GM23338 (cell line): ENCODE results near the gene AP2A2. TPM values are rescaled to one million over a fixed set of nuclear protein-coding genes. Genes with fewer than 3 reads are reported as not detected.

Experiments used
- ATAC-seq: fragments of 200-7000 bp; cut with Tn5 transposase; 3 replicates; pipeline ENCODE4 v1.9.1; 2020
- DNase-seq: peaks from one replicate; pipeline ENCODE4 v3.0.0-alpha.2; 2015; ENCODE audit warnings: low spot score
- H2AFZ ChIP-seq: fragments of 200-600 bp; sonication (generic); 2 replicates; pipeline ENCODE4 v1.8.0; 2016; ENCODE audit warnings: antibody characterized with exemption, mild to moderate bottlenecking, moderate library complexity
- H3F3A ChIP-seq: fragments of 200-600 bp; sonication (generic); replicated peaks from 2 replicates; pipeline ENCODE4 v1.8.0; 2017; ENCODE audit warnings: antibody characterized with exemption, mixed run types, low read depth
- H3K27ac ChIP-seq: fragments of 200-600 bp; sonication (generic); 2 replicates; pipeline ENCODE4 v1.6.1; 2016; ENCODE audit warnings: low read depth
- H3K27me3 ChIP-seq: fragments of 200-600 bp; sonication (generic); 2 replicates; pipeline ENCODE4 v1.8.0; 2016; ENCODE audit warnings: mild to moderate bottlenecking, mixed run types, moderate library complexity; ENCODE audit not compliant: insufficient read depth
- H3K36me3 ChIP-seq: fragments of 200-600 bp; sonication (generic); 2 replicates; pipeline ENCODE4 v1.8.0; 2016; ENCODE audit warnings: mild to moderate bottlenecking; ENCODE audit not compliant: insufficient read depth
- H3K4me1 ChIP-seq: fragments of 200-600 bp; sonication (generic); 2 replicates; pipeline ENCODE4 v1.8.0; 2016; ENCODE audit warnings: mild to moderate bottlenecking, moderate library complexity; ENCODE audit not compliant: insufficient read depth
- H3K4me2 ChIP-seq: fragments of 200-600 bp; sonication (generic); 2 replicates; pipeline ENCODE4 v1.7.1; 2017; ENCODE audit warnings: mixed run types
- H3K4me3 ChIP-seq: fragments of 200-600 bp; sonication (generic); 2 replicates; pipeline ENCODE4 v1.6.1; 2016; ENCODE audit warnings: mixed run types
- H3K79me2 ChIP-seq: fragments of 200-600 bp; sonication (generic); replicated peaks from 2 replicates; pipeline ENCODE4 v1.8.0; 2017; ENCODE audit warnings: mild to moderate bottlenecking; ENCODE audit not compliant: insufficient read depth
- H3K9me2 ChIP-seq: fragments of 200-600 bp; sonication (generic); 2 replicates; pipeline ENCODE4 v1.8.0; 2017; ENCODE audit not compliant: insufficient read depth
- H4K20me1 ChIP-seq: fragments of 200-600 bp; sonication (generic); replicated peaks from 2 replicates; pipeline ENCODE4 v1.8.0; 2017; ENCODE audit warnings: mild to moderate bottlenecking; ENCODE audit not compliant: insufficient read depth
- H3K27ac Mint-ChIP-seq: 2 replicates; pipeline ENCODE4 v1.8.0; 2020; ENCODE audit warnings: inconsistent platforms, mild to moderate bottlenecking, moderate library complexity, mixed read lengths
- H3K27me3 Mint-ChIP-seq: 3 replicates; pipeline ENCODE4 v1.8.0; 2022; ENCODE audit warnings: low read depth, mild to moderate bottlenecking, moderate library complexity, mixed read lengths, inconsistent platforms; ENCODE audit not compliant: insufficient read depth, poor library complexity
- H3K36me3 Mint-ChIP-seq: 3 replicates; pipeline ENCODE4 v1.8.0; 2021; ENCODE audit warnings: low read depth, mild to moderate bottlenecking, inconsistent platforms, moderate library complexity, mixed read lengths
- H3K4me1 Mint-ChIP-seq: 3 replicates; pipeline ENCODE4 v1.8.0; 2020; ENCODE audit warnings: mild to moderate bottlenecking, inconsistent platforms, mixed read lengths
- H3K4me3 Mint-ChIP-seq: 3 replicates; pipeline ENCODE4 v1.8.0; 2021; ENCODE audit warnings: moderate library complexity, mild to moderate bottlenecking, inconsistent platforms, mixed read lengths
- H3K9me3 Mint-ChIP-seq: 3 replicates; pipeline ENCODE4 v1.8.0; 2020; ENCODE audit warnings: moderate library complexity, mild to moderate bottlenecking, inconsistent platforms, mixed read lengths
- CREB1 ChIP-seq: fragments of 250-450 bp; sonication (Bioruptor Pico); IDR thresholded peaks from 2 replicates; pipeline ENCODE4 v1.5.0; 2020; ENCODE audit warnings: low read depth, mild to moderate bottlenecking, moderate library complexity
- CTCF ChIP-seq, 2 experiments: fragments of 200-600 bp in 1 of 2; sonication (generic) in 1 of 2; conservative IDR thresholded peaks; 2 replicates each; pipeline versions ENCODE4 v1.5.1 to v1.6.1; 2016 to 2017; ENCODE audit warnings: antibody characterized with exemption in 2 of 2, low read depth in 2 of 2, mild to moderate bottlenecking in 2 of 2, moderate library complexity in 1 of 2
- ETS1 ChIP-seq: IDR thresholded peaks from 2 replicates; pipeline ENCODE4 v1.6.1; 2016; ENCODE audit warnings: antibody characterized with exemption
- EZH2 ChIP-seq: fragments of 200-600 bp; sonication (generic); IDR thresholded peaks from one replicate; pipeline ENCODE4 v1.8.0; 2017; ENCODE audit warnings: antibody characterized with exemption, mild to moderate bottlenecking, low read depth; ENCODE audit not compliant: unreplicated experiment
- EZH2phosphoT487 ChIP-seq: fragments of 200-600 bp; sonication (generic); IDR thresholded peaks from one replicate; pipeline ENCODE4 v1.8.1; 2018; ENCODE audit warnings: antibody characterized with exemption; ENCODE audit not compliant: unreplicated experiment
- JUNB ChIP-seq: IDR thresholded peaks from one replicate; pipeline ENCODE4 v1.6.1; 2016; ENCODE audit warnings: antibody characterized with exemption; ENCODE audit not compliant: unreplicated experiment
- NANOG ChIP-seq: IDR thresholded peaks from 2 replicates; pipeline ENCODE4 v1.6.1; 2016; ENCODE audit warnings: antibody characterized with exemption, borderline replicate concordance
- POLR2AphosphoS5 ChIP-seq: IDR thresholded peaks from 2 replicates; pipeline ENCODE4 v1.6.1; 2016; ENCODE audit warnings: antibody characterized with exemption, low read depth
- REST ChIP-seq: IDR thresholded peaks from one replicate; pipeline ENCODE4 v1.6.1; 2018; ENCODE audit warnings: antibody characterized with exemption; ENCODE audit not compliant: unreplicated experiment
- STAT1 ChIP-seq: IDR thresholded peaks from one replicate; pipeline ENCODE4 v1.6.1; 2016; ENCODE audit warnings: antibody characterized with exemption; ENCODE audit not compliant: unreplicated experiment
- ZNF114 ChIP-seq: fragments of 250-450 bp; sonication (Bioruptor Pico); IDR thresholded peaks from 2 replicates; pipeline ENCODE4 v1.5.0; 2020; ENCODE audit warnings: mild to moderate bottlenecking, moderate library complexity
- ZNF331 ChIP-seq: fragments of 250-450 bp; sonication (Bioruptor Pico); IDR thresholded peaks from 2 replicates; pipeline ENCODE4 v1.5.0; 2020; ENCODE audit warnings: low read depth, mild to moderate bottlenecking, moderate library complexity
- ZNF462 ChIP-seq: fragments of 250-450 bp; sonication (Bioruptor Pico); IDR thresholded peaks from 2 replicates; pipeline ENCODE4 v1.5.0; 2020; ENCODE audit warnings: mild to moderate bottlenecking, moderate library complexity
- polyA plus RNA-seq: library from polyadenylated mRNA; unstranded; fragments of >200 nt; fragmentation: Nextera tagmentation; extraction: Ambion mirVana; gene quantifications from 2 replicates; pipeline ENCODE4 v1.2.1, GENCODE V29; 2016
- total RNA-seq: library from RNA; depleted of rRNA; stranded (reverse); fragments of >200 nt; shearing (Covaris generic); gene quantifications from 2 replicates; pipeline ENCODE4 v1.2.3, GENCODE V29; 2014

The AP2A2 gene
- total and polyA plus RNA-seq, 2 experiments from 2014 or later = 23.7 to 47.5 TPM

- Histone ChIP-seq H3K27me3 (no peaks in the 10 kb centered on the region), H3K4me2 (no peak overlapping the region), H2AFZ (no peak overlapping the region), H4K20me1 (no peaks in the 10 kb centered on the region; the same call in 1 of the 2 replicates), H3K9me2 (no peaks in the 10 kb centered on the region), H3F3A (peaks cover 4% of the 10 kb centered on the region; the same call in 1 of the 2 replicates), H3K4me3 (no peak overlapping the region), H3K27ac (peak overlapping the region; percentile 50; the same call in 1 of the 2 replicates), H3K79me2 (peaks cover 20% of the 10 kb centered on the region; the same call in 1 of the 2 replicates), H3K36me3 (no peaks in the 10 kb centered on the region; the same call in 1 of the 2 replicates), H3K4me1 (no peaks in the 10 kb centered on the region)
- ATAC-seq = no peak
- TF ChIP-seq STAT1 (no peak), POLR2AphosphoS5 (no peak), EZH2phosphoT487 (no peak), CTCF (conservative IDR thresholded peaks at IDR 0.05; ENCODE audit: low read depth in 2 of 2) (no peak), CREB1 (CRISPR knock-in tag) (no peak), ZNF331 (CRISPR knock-in tag) (no peak), ZNF462 (CRISPR knock-in tag) (no peak), ETS1 (no peak), NANOG (no peak), EZH2 (no peak), REST (no peak), JUNB (no peak), ZNF114 (no peak)
- Mint-ChIP-seq H3K4me1 (peaks cover 4% of the 10 kb centered on the region; the same call in 1 of the 3 replicates), H3K9me3 (peaks cover 6% of the 10 kb centered on the region), H3K27me3 (peaks cover 12% of the 10 kb centered on the region), H3K27ac (no peak overlapping the region), H3K4me3 (no peak overlapping the region), H3K36me3 (peaks cover 44% of the 10 kb centered on the region)
- DNase-seq = no peak
These were observed 44.1 kb downstream of the AP2A2 start for GRCh38 chr11:969651-970205.
